Trophoblast cell (in vitro differentiated cells and primary cell): ENCODE results near the gene CARD9.
A peak's percentile ranks its signal among the peaks of the same experiment; 100 is the strongest.
"Not testable (repeated sequence)": the region's sequence is repeated elsewhere in the genome, so short reads cannot be mapped to it uniquely, and the experiment has no call there.

Experiments used
- DNase-seq, 2 donors: peaks; one replicate each; pipeline ENCODE4 v3.0.0-alpha.2; 2016
- H2AFZ ChIP-seq: 2 replicates; pipeline ENCODE4 v1.6.1; 2013; ENCODE audit warnings: low read length, moderate library complexity, mild to moderate bottlenecking; ENCODE audit not compliant: insufficient read depth, poor library complexity
- H2AK5ac ChIP-seq: 2 replicates; pipeline ENCODE4 v1.6.1; 2013; ENCODE audit warnings: mild to moderate bottlenecking, low read length
- H2BK120ac ChIP-seq: 2 replicates; pipeline ENCODE4 v1.6.1; 2013; ENCODE audit warnings: low read length, mild to moderate bottlenecking, moderate library complexity; ENCODE audit not compliant: insufficient read depth, poor library complexity
- H2BK12ac ChIP-seq: 2 replicates; pipeline ENCODE4 v1.6.1; 2013; ENCODE audit warnings: mild to moderate bottlenecking, low read length, moderate library complexity
- H2BK5ac ChIP-seq: 2 replicates; pipeline ENCODE4 v1.6.1; 2013; ENCODE audit warnings: low read length, low read depth, moderate library complexity, mild to moderate bottlenecking; ENCODE audit not compliant: poor library complexity
- H3K14ac ChIP-seq: 2 replicates; pipeline ENCODE4 v1.6.1; 2013; ENCODE audit warnings: mild to moderate bottlenecking, low read length
- H3K18ac ChIP-seq: 2 replicates; pipeline ENCODE4 v1.6.1; 2013; ENCODE audit warnings: mild to moderate bottlenecking, low read length
- H3K23ac ChIP-seq: 2 replicates; pipeline ENCODE4 v1.6.1; 2013; ENCODE audit warnings: low read length
- H3K27ac ChIP-seq: 2 replicates; pipeline ENCODE4 v1.5.1; 2013; ENCODE audit warnings: low read depth, mild to moderate bottlenecking, inconsistent platforms, low read length, moderate library complexity
- H3K27me3 ChIP-seq: 2 replicates; pipeline ENCODE4 v1.6.1; 2013; ENCODE audit warnings: inconsistent platforms, mild to moderate bottlenecking, low read length, moderate library complexity; ENCODE audit not compliant: insufficient read depth
- H3K36me3 ChIP-seq, 2 experiments: 1 replicate in 1 of 2; 2 replicates in 1 of 2; pipeline ENCODE4 v1.6.1; 2013; ENCODE audit warnings: low read length in 2 of 2, mild to moderate bottlenecking in 2 of 2, moderate library complexity in 1 of 2; ENCODE audit not compliant: insufficient read depth in 2 of 2, control insufficient read depth in 1 of 2
- H3K4ac ChIP-seq: 2 replicates; pipeline ENCODE4 v1.6.1; 2013; ENCODE audit warnings: low read depth, mild to moderate bottlenecking, low read length, moderate library complexity
- H3K4me1 ChIP-seq, 2 experiments: 1 replicate in 1 of 2; 2 replicates in 1 of 2; pipeline ENCODE4 v1.6.1; 2013; ENCODE audit warnings: low read length in 2 of 2, mild to moderate bottlenecking in 2 of 2, moderate library complexity in 1 of 2; ENCODE audit not compliant: insufficient read depth in 2 of 2, control insufficient read depth in 1 of 2
- H3K4me2 ChIP-seq: 2 replicates; pipeline ENCODE4 v1.6.1; 2013; ENCODE audit warnings: inconsistent platforms, mild to moderate bottlenecking, low read length, moderate library complexity
- H3K4me3 ChIP-seq: 2 replicates; pipeline ENCODE4 v1.5.1; 2013; ENCODE audit warnings: mild to moderate bottlenecking, low read depth, low read length, inconsistent platforms
- H3K79me1 ChIP-seq: one replicate; pipeline ENCODE4 v1.6.1; 2013; ENCODE audit warnings: low read length
- H3K79me2 ChIP-seq: 2 replicates; pipeline ENCODE4 v1.6.1; 2013; ENCODE audit warnings: low read length, mild to moderate bottlenecking; ENCODE audit not compliant: control insufficient read depth, insufficient read depth, poor library complexity
- H3K9ac ChIP-seq: 2 replicates; pipeline ENCODE4 v1.6.1; 2013; ENCODE audit warnings: mild to moderate bottlenecking, low read length
- H3K9me3 ChIP-seq: 2 replicates; pipeline ENCODE4 v1.6.1; 2013; ENCODE audit warnings: low read depth, mild to moderate bottlenecking, control low read depth, inconsistent platforms, low read length; ENCODE audit not compliant: insufficient read depth
- H4K12ac ChIP-seq: 2 replicates; pipeline ENCODE4 v1.6.1; 2013; ENCODE audit warnings: low read depth, mild to moderate bottlenecking, low read length, moderate library complexity
- H4K8ac ChIP-seq: 2 replicates; pipeline ENCODE4 v1.6.1; 2013; ENCODE audit warnings: low read depth, mild to moderate bottlenecking, low read length, moderate library complexity
- H4K91ac ChIP-seq: one replicate; pipeline ENCODE4 v1.6.1; 2013; ENCODE audit warnings: low read depth, mild to moderate bottlenecking, low read length, moderate library complexity
- WGBS: extraction: QIAGEN DNeasy Blood & Tissue Kit; methylation state at CpG from one replicate; pipeline ENCODE4 v1.1.7; 2013; ENCODE audit warnings: missing lambda C conversion rate; ENCODE audit not compliant: insufficient read length, insufficient coverage; ENCODE audit errors: extremely low coverage; 5-methylcytosine and 5-hydroxymethylcytosine counted together

The CARD9 gene

GRCh38 chr9:136353757-136354488, 19.5 kb downstream of the CARD9 start:
- no CpG with 5 or more reads among the region's 13 CpGs for WGBS
- H3K9me3 ChIP-seq, result no peaks in the 10 kb centered on the region

DNA sequence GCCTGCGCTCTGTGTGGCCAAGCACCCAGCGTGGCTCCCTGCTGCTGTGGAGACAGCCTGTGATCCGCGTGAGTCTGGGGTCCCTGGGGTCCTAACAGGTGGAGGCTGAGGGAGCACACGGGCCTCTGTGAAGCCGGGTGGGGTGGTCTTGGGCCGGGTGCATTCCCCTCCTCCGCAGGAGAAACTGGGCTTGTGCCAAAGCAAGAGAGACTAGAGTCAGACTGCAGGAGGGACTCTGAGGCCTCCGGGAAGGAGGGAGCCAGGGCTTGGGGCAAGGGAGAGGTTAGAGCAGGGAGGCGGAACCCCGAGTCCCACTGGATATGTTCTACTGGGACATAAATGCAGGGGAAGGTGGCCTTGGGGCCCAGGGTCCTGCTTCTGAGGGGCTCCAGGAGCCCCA, 20.4 kb downstream of the CARD9 start:
- H2AFZ ChIP-seq, result no peak overlapping the region
- H3K18ac ChIP-seq, result no peak overlapping the region
- no peaks in the 10 kb centered on the region for H3K4me1 ChIP-seq
- no peaks in the 10 kb centered on the region for H3K9me3 ChIP-seq
- no peak overlapping the region for H2BK120ac ChIP-seq
- H3K27me3 ChIP-seq, result no peaks in the 10 kb centered on the region
- H3K4me3 ChIP-seq, result peak overlapping the region; percentile 35
- no peak overlapping the region for H3K27ac ChIP-seq
- no peak overlapping the region for H3K4me2 ChIP-seq
- H2AK5ac ChIP-seq, result no peak overlapping the region
- H2BK12ac ChIP-seq, result no peak overlapping the region
- H3K23ac ChIP-seq, result no peak overlapping the region
- H3K14ac ChIP-seq, result no peak overlapping the region
- H3K36me3 ChIP-seq, result peaks cover 22 to 28% of the 10 kb centered on the region in 2 experiments
- no peak overlapping the region for H3K9ac ChIP-seq
- no peak for DNase-seq
- H3K79me2 ChIP-seq, result no peaks in the 10 kb centered on the region
- no peaks in the 10 kb centered on the region for H3K79me1 ChIP-seq
- H4K91ac ChIP-seq, result no peak overlapping the region
- no CpG with 5 or more reads among the region's 11 CpGs for WGBS
- no peak overlapping the region for H3K4ac ChIP-seq
- no peak overlapping the region for H2BK5ac ChIP-seq
- H4K12ac ChIP-seq, result no peak overlapping the region
- H4K8ac ChIP-seq, result no peak overlapping the region

More at GRCh38 chr9:136353757-136354488, 19.5 kb downstream of the CARD9 start:
- Histone ChIP-seq H2BK120ac (no peak overlapping the region), H3K27ac (no peak overlapping the region), H2AK5ac (no peak overlapping the region), H3K4me3 (no peak overlapping the region), H3K9ac (no peak overlapping the region), H3K4me2 (no peak overlapping the region), H4K91ac (no peak overlapping the region), H2AFZ (no peak overlapping the region), H3K36me3 (peaks cover 20 to 29% of the 10 kb centered on the region in 2 experiments), H3K14ac (no peak overlapping the region), H2BK5ac (no peak overlapping the region), H3K79me1 (no peaks in the 10 kb centered on the region), H3K4ac (no peak overlapping the region), H3K18ac (no peak overlapping the region), H2BK12ac (no peak overlapping the region), H4K12ac (no peak overlapping the region), H3K4me1 (no peaks in the 10 kb centered on the region), H3K23ac (no peak overlapping the region), H4K8ac (no peak overlapping the region), H3K27me3 (no peaks in the 10 kb centered on the region), H3K79me2 (no peaks in the 10 kb centered on the region)
- DNase-seq, result no peak

DNA sequence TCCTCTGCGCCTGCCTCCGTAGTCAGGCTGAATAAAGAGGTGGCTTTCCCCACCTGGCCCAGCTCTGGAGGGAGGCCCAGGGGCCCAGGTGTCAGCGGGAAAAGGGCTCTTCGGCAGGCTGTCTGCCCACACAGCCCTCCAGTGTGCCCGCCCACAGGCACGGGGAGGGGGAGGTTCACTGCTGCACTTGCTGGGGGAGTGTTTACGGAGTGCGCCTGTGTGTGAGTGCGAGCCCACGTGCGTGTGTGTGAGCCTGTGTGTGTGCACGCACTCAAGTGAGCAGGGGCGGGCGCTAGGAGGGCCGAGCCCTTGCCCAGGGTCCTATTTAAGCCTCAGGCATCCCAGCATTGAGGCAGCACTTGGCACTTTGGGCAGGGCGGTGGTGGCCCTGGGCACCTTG, 20.8 kb downstream of the CARD9 start:
- no CpG with 5 or more reads among the region's 16 CpGs for WGBS
- Histone ChIP-seq H3K4me1 (no peaks in the 10 kb centered on the region), H3K23ac (no peak overlapping the region), H3K9me3 (no peaks in the 10 kb centered on the region), H3K79me1 (no peaks in the 10 kb centered on the region), H3K4ac (no peak overlapping the region), H3K27ac (no peak overlapping the region), H4K91ac (no peak overlapping the region), H3K18ac (no peak overlapping the region), H4K12ac (no peak overlapping the region), H4K8ac (no peak overlapping the region), H2BK120ac (no peak overlapping the region), H3K79me2 (no peaks in the 10 kb centered on the region), H3K36me3 (peaks cover 18 to 24% of the 10 kb centered on the region in 2 experiments), H3K4me2 (no peak overlapping the region), H3K4me3 (peak overlapping the region; percentile 35), H3K27me3 (no peaks in the 10 kb centered on the region), H2AFZ (no peak overlapping the region), H2AK5ac (no peak overlapping the region), H2BK12ac (no peak overlapping the region), H2BK5ac (no peak overlapping the region), H3K9ac (no peak overlapping the region), H3K14ac (no peak overlapping the region)
- no peak for DNase-seq

- not testable (repeated sequence) for H3K4me1 ChIP-seq, H3K4me2 ChIP-seq, H3K9ac ChIP-seq, H3K9me3 ChIP-seq, H2AK5ac ChIP-seq, H3K18ac ChIP-seq, H3K4me3 ChIP-seq, H3K14ac ChIP-seq, H4K12ac ChIP-seq, H3K79me2 ChIP-seq, H4K8ac ChIP-seq, H3K23ac ChIP-seq, H3K79me1 ChIP-seq, H3K4ac ChIP-seq, H3K27me3 ChIP-seq, H2AFZ ChIP-seq, H4K91ac ChIP-seq, H2BK120ac ChIP-seq, H3K27ac ChIP-seq, H2BK5ac ChIP-seq, H2BK12ac ChIP-seq
- peak; percentile 65 to 87 for DNase-seq
- H3K36me3 ChIP-seq, result peaks cover 10 to 16% of the 10 kb centered on the region in 2 experiments
- WGBS, result no CpG with 5 or more reads among the region's 24 CpGs
Measured at GRCh38 chr9:136351868-136352267, 21.6 kb downstream of the CARD9 start.
